ENCODE measurements around the gene UBTD1.

GRCh38 chr10:97456686-97457065, 42.0 kb upstream of the UBTD1 start:
- TF ChIP-seq CTCF (optimal IDR thresholded peaks at IDR 0.05 in 1 of 3, IDR thresholded peaks at IDR 0.05 in 1 of 3, conservative IDR thresholded peaks at IDR 0.05 in 1 of 3; ENCODE audit: extremely low read depth in 1 of 3, insufficient read depth in 2 of 3, low read length in 3 of 3) (no peak), EZH2 (IDR thresholded peaks at IDR 0.05; ENCODE audit: low read length) (no peak)

Data from keratinocyte (primary cell).